Measurements from ENCODE around the gene GDF10. TPM values are rescaled to one million over a fixed set of nuclear protein-coding genes. Genes with fewer than 3 reads are reported as not detected.
A peak's percentile ranks its signal among the peaks of the same experiment; 100 is the strongest.

Gene GDF10
- total and polyA plus RNA-seq, 9 of the 15 experiments (the other 6 are each of a cell fraction or from before 2014, with no cell fraction given), result 0.03 to 0.20 (median 0.11) TPM; not detected in 6

DNA sequence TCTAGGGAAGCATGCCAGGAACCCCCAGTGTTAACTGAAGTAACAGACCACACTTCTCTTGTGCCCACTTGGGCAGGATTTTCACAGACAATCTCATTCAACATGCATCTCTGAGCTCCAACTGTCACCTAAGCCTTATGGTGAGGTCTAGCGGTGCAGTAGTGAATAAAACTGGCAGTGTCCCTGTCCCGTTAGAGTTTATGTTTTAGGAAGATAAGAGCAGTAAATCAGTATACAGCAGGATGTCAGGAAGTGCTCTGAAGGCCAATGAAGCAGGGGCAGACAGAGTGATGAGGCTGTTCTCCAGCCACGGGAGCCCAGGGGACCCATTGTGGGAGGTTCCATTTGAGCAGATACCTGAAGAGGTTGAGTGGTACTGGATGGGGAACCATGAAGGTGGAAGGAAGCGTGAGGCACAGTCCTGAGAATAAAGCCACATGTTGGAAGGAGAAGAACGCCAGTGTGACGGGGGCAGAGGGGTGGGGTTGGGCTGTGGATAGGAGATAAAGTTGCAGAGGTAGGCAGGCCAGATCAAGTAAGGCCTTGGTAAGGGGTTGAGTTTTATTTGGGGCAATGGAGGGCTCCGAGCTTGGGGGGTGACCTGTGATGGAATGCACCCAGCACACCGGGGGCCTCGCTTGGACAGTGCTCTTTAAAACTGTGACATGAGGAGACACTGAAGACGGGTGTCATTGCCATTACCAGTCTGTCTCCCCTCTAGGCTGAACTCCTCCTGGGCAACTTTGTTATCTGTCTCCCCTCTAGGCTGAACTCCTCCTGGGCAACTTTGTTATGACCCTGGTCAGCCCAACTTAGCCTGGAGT lies 6.6 kb downstream of the GDF10 start (continued):
- TF ChIP-seq PRDM10 (IDR thresholded peaks at IDR 0.05; ENCODE audit: partially characterized antibody), result peak; percentile 89
- no peak for TF ChIP-seq ZNF785 (CRISPR knock-in tag; IDR thresholded peaks at IDR 0.05)
- TF ChIP-seq FOXA1 (IDR thresholded peaks at IDR 0.05; ENCODE audit: borderline replicate concordance), result no peak
- no peak for TF ChIP-seq RBM17 (IDR thresholded peaks at IDR 0.05; ENCODE audit: borderline replicate concordance, low read depth, low read length)
- TF ChIP-seq HMGN3 (IDR thresholded peaks at IDR 0.05; ENCODE audit: borderline replicate concordance, extremely low read depth, insufficient read length, low read depth, low read length), result no peak
- TF ChIP-seq, protein P1, sequence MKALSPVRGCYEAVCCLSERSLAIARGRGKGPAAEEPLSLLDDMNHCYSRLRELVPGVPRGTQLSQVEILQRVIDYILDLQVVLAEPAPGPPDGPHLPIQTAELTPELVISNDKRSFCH (CRISPR knock-in tag; IDR thresholded peaks at IDR 0.05), result no peak
- TF ChIP-seq, protein P1 (tag; IDR thresholded peaks at IDR 0.05), result no peak
- TF ChIP-seq EP300 (IDR thresholded peaks at IDR 0.05; ENCODE audit: low read length), result peak; percentile 78
- peak; percentile 37; the same call in 1 of the 2 replicates for TF ChIP-seq FOXM1 (IDR thresholded peaks at IDR 0.05; ENCODE audit: low read depth)
- no peak for TF ChIP-seq FOXM1 (CRISPR knock-in tag; IDR thresholded peaks at IDR 0.05; ENCODE audit: low read depth)
- TF ChIP-seq EHMT2 (IDR thresholded peaks at IDR 0.05), result peak; percentile 31; the same call in 1 of the 2 replicates
- TF ChIP-seq NFATC3 (IDR thresholded peaks at IDR 0.05), result no peak
- no peak for TF ChIP-seq ZNF316 (IDR thresholded peaks at IDR 0.05)
- no peak for TF ChIP-seq RBM25 (IDR thresholded peaks at IDR 0.05; ENCODE audit: low read depth, low read length, severe bottlenecking)
- no peak for TF ChIP-seq ZNF431 (CRISPR knock-in tag; IDR thresholded peaks at IDR 0.05)
- TF ChIP-seq ADNP (tag; IDR thresholded peaks at IDR 0.05), result no peak
- TF ChIP-seq HBP1 (CRISPR knock-in tag; IDR thresholded peaks at IDR 0.05), result no peak
- no peak for TF ChIP-seq RAD51 (IDR thresholded peaks at IDR 0.05; ENCODE audit: borderline replicate concordance, low read depth)
- TF ChIP-seq ZFP36 (IDR thresholded peaks at IDR 0.05; ENCODE audit: low read depth, low read length, partially characterized antibody), result no peak
- TF ChIP-seq EP400 (IDR thresholded peaks at IDR 0.05), result no peak
- no peak for TF ChIP-seq SMAD2 (IDR thresholded peaks at IDR 0.05; ENCODE audit: low read depth, low read length)
- 0 out of 2 replicates have a peak, but pooled peaks have one; percentile 35 for TF ChIP-seq ZNF24 (IDR thresholded peaks at IDR 0.05)
- TF ChIP-seq EWSR1 (IDR thresholded peaks at IDR 0.05; ENCODE audit: borderline replicate concordance, low read depth, partially characterized antibody), result no peak
- no peak for TF ChIP-seq SP2 (IDR thresholded peaks at IDR 0.05; ENCODE audit: extremely low read depth, low read depth, low read length, poor library complexity, severe bottlenecking)

Measured in K562 (cell line).